ENCODE measurements around the gene TRAPPC2. TPM values are rescaled to one million over a fixed set of nuclear protein-coding genes. Genes with fewer than 3 reads are reported as not detected.

Gene TRAPPC2
- total RNA-seq, 1 experiment from 2014 or later: 11.9 TPM

DNA sequence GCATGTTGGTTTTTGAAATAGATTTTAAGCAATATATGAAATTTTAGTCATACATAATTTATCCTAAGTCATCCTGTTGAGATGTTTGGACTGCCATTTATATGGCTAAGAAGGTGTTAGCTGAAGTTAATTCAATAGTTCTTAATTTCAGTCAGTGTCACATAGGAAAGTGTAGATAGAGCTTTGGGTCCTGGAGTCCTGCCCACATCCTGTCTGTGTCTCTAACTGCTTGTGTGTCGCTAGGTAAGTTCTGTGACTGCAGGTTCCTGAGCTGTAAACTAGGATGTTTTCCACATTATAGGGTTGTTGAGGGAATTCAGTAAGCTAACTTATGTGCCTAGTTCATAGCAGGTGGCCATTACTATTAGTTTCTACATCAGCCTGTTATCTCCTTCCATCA, 20.8 kb upstream of the TRAPPC2 start:
- ChIA-PET CTCF (no interaction called here), RAD21 (ENCODE audit: low non-redundant PET in 1 of 2, low total read pairs in 2 of 2, uncharacterized antibody in 2 of 2, unreplicated experiment in 2 of 2) (no interaction called here), POLR2A (no interaction called here)
- H4K20me1 ChIP-seq (ENCODE audit: insufficient read depth): no peaks in the 10 kb centered on the region
- H3K4me3 ChIP-seq (replicated peaks in 1 of 2; ENCODE audit: low read depth in 1 of 2, low read length in 2 of 2): no peak overlapping the region
- H3K27ac ChIP-seq (ENCODE audit: low read depth, low read length): no peak overlapping the region
- no peak overlapping the region for H2AFZ ChIP-seq (ENCODE audit: low read depth, low read length, poor library complexity, severe bottlenecking)
- H3K9me3 ChIP-seq (ENCODE audit: control insufficient read depth in 1 of 2, insufficient read depth in 1 of 2, low read depth in 1 of 2, low read length in 2 of 2): no peaks in the 10 kb centered on the region
- H3K4me2 ChIP-seq (ENCODE audit: low read length): no peak overlapping the region
- no peaks in the 10 kb centered on the region for H3K9me2 ChIP-seq (ENCODE audit: insufficient read depth)
- no peaks in the 10 kb centered on the region for H3K27me3 ChIP-seq (ENCODE audit: insufficient read depth, low read length)
- intact Hi-C loops (cut with micrococcal nuclease): no loop called here
- H3K4me1 ChIP-seq (ENCODE audit: control insufficient read depth in 1 of 2, insufficient read depth in 2 of 2, low read length in 2 of 2): no peaks in the 10 kb centered on the region
- no TSS peak for BruUV-seq (replicated peaks)
- TF ChIP-seq, protein P1, sequence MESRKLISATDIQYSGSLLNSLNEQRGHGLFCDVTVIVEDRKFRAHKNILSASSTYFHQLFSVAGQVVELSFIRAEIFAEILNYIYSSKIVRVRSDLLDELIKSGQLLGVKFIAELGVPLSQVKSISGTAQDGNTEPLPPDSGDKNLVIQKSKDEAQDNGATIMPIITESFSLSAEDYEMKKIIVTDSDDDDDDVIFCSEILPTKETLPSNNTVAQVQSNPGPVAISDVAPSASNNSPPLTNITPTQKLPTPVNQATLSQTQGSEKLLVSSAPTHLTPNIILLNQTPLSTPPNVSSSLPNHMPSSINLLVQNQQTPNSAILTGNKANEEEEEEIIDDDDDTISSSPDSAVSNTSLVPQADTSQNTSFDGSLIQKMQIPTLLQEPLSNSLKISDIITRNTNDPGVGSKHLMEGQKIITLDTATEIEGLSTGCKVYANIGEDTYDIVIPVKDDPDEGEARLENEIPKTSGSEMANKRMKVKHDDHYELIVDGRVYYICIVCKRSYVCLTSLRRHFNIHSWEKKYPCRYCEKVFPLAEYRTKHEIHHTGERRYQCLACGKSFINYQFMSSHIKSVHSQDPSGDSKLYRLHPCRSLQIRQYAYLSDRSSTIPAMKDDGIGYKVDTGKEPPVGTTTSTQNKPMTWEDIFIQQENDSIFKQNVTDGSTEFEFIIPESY (IDR thresholded peaks at IDR 0.05; ENCODE audit: extremely low read depth, insufficient replicate concordance, low read length): no peak
- TF ChIP-seq SP1 (IDR thresholded peaks at IDR 0.05; ENCODE audit: low read depth): no peak
- TF ChIP-seq JUND (IDR thresholded peaks at IDR 0.05): no peak
- no peak for TF ChIP-seq CEBPB (IDR thresholded peaks at IDR 0.05; ENCODE audit: low read depth)
- no peak for TF ChIP-seq FOSL1 (IDR thresholded peaks at IDR 0.05; ENCODE audit: low read depth)
- no peak for TF ChIP-seq EZH2 (IDR thresholded peaks at IDR 0.05)
- no peak for TF ChIP-seq SIN3A (IDR thresholded peaks at IDR 0.05; ENCODE audit: low read depth)
- no peak for TF ChIP-seq YY1 (IDR thresholded peaks at IDR 0.05; ENCODE audit: extremely low read depth, insufficient replicate concordance, low read depth, low read length)
- TF ChIP-seq, protein P2, sequence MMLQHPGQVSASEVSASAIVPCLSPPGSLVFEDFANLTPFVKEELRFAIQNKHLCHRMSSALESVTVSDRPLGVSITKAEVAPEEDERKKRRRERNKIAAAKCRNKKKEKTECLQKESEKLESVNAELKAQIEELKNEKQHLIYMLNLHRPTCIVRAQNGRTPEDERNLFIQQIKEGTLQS (IDR thresholded peaks at IDR 0.05): no peak
- TF ChIP-seq SRF (IDR thresholded peaks at IDR 0.05; ENCODE audit: low read depth): no peak
- TF ChIP-seq POLR2AphosphoS5 (IDR thresholded peaks at IDR 0.05; ENCODE audit: low read depth, low read length): no peak
- no peak for DNase-seq (ENCODE audit: low read depth, low spot score)
- no peak for ATAC-seq
- no peaks in the 10 kb centered on the region for H3K79me2 ChIP-seq (ENCODE audit: insufficient read depth, low read length)
- peaks cover 0 to 11% of the 10 kb centered on the region in 2 experiments; a peak in 2 of 4 replicates for H3K36me3 ChIP-seq (ENCODE audit: control insufficient read depth in 1 of 2, insufficient read depth in 2 of 2, low read length in 2 of 2)
- H3K9ac ChIP-seq (ENCODE audit: low read length): no peak overlapping the region
